Stimulated activated CD4-positive, alpha-beta T cell treated with anti-CD3 and anti-CD28 coated beads, Interleukin-1b, Interleukin-23, amount 100 ng/mL, for 1 hour (primary cell): ENCODE data around the gene AFF1.

ENCODE experiments used
- DNase-seq, 2 donors: peaks; one replicate each; pipeline ENCODE4 v3.0.0-alpha.2; 2020; ENCODE audit warnings: low read depth in 2 of 2

Gene AFF1

DNA sequence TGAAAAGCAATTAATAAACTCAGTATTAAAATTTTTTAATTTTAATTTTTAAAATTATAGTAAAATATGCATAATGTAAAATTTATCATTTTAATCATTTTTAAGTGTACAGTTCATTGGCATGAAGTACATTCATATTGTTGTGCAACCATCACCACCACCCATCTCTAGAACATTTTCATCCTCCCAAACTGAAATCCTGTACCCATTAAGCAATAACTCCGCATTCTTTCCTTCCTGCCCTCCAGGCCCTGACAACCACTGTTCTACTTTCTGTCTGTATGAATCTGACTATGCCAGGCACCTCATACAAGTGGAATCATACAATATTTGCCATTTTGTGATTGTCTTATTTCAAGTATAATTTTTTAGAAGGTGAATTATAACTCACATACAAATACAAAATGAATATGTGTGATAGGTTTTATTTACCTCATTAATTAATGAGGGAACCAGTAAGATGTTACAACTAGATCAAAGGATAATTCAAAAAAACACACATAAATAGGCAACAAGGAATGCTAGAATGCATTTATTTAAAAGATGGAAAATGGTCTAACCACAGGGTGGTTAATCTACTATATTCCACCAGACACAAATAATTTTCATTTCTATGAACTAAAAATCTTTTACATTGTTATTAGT, 13.1 kb upstream of the AFF1 start:
- DNase-seq: no peak

DNA sequence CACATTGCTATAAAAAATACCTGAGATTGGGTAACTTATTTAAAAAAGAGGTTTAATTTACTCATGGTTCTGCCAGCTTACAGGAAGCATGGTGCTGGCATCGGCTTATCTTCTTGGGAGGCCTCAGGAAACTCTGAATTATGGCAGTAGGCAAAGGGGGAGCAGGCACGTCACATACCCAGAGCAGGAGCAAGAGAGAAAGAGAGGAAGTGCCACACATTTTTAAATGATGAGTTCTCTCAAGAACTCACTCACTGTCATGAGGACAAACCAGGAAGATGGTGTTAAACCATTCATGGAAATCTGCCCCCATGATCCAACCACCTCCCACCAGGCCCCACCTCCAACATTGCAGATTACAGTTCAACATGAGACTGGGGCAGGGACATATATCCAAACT, 10.0 kb upstream of the AFF1 start:
- DNase-seq: no peak

DNA sequence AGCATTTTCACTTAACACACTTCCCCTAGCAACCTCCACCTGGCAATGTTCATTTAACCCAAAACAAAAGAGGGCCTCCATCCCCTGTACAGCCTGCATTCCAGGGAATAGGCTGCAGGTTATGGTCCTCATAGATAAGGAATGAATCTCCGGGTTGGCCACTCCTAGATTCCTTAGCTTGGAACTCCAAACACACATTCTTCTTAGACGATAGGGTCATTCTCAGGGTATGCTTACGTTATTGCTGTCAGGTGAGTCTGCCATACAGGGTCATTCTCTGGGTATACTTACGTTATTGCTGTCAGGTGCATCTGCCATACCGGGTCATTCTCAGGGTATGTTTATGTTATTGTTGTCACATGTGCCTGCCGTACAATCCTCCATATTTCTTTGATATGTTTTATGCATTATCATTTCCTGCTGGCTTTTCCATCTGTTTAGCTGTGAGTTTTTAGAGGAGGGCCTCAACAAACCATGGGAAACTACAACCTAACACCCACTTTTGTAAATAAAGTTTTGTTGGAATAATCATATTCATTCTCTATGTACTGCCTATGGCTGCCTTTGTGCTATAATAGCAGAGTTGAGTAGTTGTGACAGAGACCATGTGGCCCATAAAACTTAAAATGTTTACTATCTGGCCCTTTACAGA, 8.2 kb upstream of the AFF1 start:
- no peak for DNase-seq

DNA sequence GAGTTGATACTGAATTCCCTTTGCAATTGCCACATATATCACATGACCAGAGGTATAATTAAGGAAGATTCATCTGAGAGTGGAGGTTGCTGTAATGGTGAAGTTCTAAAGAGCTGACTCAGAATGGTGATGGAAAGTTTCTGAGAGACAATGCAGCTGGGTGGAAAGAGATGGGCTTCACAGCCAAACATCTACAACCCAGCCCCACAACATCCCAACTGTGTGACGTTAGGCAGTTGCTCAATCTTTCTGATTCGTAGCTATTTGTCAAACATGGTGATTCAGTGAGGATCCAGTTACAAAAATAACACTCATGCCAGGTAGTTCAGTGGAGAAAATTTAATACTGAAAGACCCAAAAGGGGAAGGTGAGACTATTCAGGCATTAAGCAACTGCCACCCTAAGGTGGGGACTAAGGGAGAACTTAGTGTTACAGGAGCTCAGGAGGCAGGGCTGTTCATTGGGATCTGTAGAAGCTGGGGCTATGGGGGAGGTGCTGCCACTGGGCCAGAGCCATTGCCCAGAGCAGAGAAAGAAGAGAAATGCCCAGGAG, 6.9 kb upstream of the AFF1 start:
- no peak for DNase-seq

DNA sequence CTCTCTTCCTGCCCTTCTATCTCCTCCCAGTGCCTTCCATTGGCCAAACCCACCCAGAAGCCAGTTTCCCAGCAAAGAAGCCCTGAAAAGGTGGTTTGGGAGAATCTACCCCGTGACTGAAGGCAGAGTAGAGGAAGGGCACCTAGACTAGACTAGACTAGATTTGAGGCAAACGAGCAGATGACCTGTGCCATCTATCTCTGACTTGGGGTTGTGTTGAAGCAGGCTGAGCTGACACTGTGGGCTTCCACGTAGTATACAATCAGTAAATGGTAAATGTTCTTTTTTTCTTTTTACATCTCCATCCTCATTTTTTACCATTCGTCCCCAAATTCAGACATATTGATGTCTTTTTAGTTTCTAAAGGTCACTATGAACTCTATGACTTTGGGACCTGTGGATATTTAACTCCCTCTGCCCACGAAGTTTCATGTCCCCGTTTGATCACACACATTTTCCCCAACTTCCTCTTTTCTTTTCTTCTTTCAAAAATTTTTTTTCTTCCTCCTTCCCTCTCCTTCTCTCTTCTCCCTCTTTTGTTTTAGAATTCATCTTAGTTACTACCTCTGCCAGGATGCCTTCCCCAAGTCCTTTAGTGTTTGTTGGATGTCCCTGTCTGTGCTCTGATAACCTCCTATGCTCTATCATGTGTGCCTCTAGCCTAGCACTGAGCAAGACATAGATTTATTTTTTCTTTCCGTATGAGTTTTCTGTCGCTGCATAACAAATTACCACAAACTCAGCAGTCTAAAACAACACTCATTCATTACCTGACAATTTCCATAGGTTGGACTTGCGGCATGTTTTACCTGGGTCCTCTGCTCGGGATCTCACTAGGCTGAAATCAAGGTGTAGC, 6.2 kb upstream of the AFF1 start:
- no peak for DNase-seq

DNA sequence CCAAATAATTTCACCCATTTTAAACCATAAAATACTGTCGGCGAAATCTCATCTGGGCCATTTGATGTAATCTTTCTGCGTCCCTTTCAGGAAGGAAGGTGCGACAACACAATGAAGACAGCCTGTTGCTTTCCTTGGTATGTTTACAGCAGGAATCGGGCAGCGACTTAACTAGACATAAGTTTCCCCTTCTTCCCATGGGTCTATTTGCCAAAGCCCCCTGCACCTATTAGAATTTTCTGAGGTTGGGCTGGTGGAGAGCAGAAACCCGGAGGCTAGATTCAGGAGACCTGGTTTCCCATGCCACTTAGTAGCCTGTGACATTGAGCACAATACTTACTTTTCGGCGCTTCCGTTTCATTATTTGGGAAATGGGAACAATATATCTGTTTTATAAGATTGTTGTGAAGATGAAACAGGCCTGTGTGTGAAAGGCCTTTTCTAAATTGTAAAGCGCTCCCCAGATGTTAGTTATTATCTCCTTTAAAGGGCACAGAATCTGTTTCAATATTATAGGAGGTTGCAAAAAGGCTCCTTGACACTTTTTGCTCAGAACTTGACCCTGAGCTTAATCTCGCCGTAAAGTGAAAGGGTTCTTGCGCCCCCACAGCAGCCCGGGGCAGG, 552 bp upstream of the AFF1 start:
- no peak for DNase-seq

- no peak for DNase-seq
Observed at GRCh38 chr4:86935566-86935852, 698 bp downstream of the AFF1 start.

DNA sequence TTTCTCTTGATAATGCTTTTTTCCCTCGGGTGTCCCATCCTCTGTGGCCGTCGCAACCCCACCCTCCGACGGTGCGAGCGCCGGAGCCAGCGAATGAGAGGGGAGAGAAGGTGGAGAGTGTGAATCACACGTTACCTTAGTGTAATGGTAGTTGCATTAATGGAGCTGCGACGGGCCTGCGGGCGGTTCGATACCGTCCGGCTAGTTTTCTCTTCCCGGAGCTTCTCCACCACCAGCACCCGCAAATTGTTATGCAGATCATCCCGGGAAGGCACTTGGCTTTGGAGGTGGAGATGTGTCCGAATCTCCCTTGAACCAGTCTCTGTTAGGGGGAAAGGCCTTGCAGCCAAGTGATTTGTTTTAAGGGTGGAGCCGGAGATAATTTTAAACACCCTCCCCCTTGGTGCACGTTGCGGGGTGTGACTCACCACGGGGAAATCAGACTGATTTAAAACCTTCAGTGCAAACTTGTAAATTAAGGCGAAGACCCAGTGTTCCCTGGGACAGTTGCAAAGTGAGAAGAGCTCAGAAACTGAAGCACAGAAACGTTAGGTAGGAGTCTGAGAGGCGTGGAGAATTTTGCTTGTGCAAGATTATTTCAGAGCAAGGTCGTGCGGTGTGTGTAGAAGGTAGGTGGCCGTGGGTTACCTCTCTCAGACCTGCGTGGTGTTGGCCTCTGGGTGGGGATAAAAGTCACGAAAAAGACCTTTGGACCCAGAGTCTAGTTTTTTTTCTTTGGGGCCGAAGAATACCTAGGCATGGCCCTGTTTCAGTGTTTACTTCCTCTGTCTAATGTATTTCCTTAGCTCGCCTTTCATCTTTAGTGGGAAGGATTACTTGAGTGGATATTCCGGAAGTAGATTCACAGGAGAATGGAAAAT, 1.3 kb downstream of the AFF1 start:
- peak; percentile 23 to 47 for DNase-seq

DNA sequence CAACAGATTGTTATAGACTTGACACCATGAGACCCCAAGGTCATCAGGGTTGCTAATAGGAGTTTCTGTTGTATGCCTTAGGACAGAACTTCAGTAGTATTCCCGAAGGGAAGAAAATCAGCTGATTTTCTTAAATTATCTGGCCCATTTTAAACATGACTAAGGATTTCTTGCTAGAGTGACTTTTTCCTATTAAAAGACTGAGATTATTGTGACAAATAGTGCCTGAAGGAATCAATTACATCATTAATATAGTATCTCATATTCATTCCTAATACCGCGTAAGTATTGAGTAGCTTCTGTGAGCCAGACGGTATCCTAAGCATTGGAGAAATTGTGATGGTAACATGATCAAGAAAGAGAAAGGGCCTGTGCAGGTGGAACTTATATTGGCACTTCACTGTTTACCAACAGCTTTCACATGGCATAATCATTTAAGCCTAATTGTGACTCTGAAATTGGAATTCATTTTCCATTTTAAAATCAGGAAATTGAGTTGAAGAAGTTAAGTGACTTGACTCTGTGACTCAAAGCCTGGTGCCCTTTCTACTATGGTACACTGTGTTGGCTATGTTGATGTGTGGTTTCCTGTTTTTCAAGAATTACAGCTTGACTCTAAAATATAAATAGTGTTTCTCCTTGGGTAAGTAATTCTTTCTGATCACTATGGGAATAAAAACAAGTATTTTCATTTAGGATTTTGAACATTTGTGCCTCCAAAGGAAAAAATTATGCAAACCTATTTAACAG, 4.1 kb downstream of the AFF1 start:
- DNase-seq: no peak

- DNase-seq: no peak
Observed at GRCh38 chr4:86939729-86940575, 5.1 kb downstream of the AFF1 start.

DNA sequence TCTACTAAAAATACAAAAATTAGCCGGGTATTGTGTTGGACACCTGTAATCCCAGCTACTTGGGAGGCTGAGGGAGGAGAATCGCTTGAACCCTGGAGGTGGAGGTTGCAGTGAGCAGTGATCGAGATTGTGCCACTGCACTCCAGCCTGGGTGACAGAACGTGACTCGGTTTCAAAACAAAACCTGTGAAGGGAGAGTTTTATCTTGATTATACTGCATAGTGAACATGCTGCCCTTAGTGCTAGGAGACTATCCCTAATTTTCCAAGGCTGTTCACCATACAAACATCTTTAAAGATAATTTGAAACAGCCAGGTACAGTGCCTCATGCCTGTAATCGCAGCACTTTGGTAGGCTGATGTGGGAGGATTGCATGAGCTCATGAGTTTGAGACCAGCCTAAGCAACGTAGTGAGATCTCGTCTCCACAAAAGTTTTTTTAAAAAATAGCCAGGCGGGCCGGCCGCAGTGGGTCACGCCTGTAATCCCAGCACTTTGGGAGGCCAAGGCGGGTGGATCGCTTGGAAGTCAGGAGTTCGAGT, 6.2 kb downstream of the AFF1 start:
- no peak for DNase-seq

- DNase-seq: no peak
Observed at GRCh38 chr4:86942185-86942666, 7.4 kb downstream of the AFF1 start.

DNA sequence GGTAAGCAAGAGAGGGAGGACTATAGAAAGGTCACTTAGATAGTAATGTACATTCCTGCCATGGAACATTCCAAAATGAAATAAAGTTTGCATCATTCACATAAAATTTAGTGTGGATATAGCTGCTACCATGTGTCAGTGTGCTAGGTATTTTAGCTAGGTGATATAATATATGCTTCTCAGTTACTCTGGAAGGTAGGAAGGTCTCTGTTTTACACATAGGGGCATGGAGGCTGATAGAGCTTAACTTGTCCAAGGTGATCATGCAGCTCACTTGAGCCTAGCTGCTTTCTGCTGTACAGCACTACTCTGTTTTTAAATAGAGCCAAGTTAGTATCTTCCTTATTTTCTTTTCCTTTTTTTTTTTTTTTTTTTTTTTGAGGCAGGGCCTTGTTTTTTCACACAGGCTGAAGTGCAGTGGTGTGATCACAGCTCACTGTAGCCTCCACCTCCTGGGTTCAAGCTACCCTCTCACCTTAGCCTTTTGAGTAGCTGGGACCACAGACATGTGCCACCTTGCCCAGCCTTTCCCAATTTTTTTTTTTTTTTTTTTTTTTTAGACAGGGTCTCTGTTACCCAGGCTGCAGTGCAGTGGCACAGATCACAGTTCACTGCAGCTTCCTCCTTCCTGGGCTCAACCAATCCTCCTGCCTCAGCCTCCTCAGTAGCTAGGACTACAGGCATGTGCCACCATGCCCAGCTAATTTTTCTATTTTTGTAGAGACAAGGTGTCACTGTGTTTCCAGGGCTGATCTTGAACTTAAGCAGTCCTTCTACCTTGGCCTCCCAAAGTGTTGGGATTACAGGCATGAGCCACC, 10.4 kb downstream of the AFF1 start:
- no peak for DNase-seq

DNA sequence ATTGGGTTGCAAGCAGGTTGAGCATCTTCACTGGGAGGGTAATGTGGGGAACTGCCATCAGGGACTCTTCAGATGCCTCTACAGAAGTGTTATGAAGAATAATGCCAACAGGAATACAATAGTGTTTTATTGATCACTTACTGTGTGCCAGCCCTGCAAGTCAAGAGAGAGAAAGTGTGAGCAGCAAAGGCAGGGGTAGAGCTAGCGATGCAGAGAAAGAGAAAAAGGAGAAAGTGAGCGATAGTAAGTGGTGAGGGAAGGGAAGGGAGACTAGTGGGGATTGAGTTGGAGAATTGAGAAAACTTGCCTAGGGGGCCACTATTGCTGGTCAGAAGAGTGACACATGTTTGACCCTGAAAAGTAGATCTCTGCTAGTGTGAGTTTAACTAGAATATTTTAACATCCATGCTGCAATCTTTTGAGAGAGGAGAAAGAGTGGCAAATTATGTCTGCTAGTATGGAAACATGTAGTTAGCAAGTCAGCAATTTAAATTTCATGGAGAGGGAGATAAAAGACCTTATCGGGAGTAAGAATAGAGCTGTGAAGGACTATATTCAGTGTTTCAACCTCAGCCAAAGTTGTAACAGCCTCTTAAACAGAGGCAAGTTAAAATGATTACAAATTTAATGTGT, 12.2 kb downstream of the AFF1 start:
- no peak for DNase-seq

DNA sequence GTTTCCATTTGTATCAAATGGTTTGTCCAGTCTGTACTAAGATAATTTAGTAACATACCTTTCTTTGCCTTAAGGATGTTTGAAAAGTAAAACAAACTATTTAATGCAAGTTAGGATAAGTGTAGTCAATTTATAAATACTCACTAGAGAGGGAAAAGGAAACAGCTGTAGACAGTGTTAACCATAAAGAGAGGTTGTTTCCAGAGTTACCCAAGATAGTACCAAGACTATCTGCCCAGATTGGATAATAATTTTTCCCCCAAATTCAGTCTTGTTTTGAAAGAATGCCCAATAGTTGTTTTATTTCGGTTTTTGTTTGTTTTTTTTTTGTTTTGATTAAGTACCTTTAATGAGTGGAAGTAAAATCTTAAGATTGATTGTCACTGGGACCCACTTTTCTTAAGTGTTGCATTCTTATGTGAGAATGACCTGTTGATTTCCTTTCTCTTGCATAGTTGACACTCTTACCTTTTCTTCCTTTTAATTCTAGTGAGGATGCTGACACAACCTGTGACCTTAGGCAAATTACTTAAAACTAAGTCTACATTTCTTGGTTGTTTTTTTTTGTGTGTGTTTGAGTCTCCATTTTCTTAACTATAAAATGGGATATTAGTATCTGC, 12.8 kb downstream of the AFF1 start:
- no peak for DNase-seq

DNA sequence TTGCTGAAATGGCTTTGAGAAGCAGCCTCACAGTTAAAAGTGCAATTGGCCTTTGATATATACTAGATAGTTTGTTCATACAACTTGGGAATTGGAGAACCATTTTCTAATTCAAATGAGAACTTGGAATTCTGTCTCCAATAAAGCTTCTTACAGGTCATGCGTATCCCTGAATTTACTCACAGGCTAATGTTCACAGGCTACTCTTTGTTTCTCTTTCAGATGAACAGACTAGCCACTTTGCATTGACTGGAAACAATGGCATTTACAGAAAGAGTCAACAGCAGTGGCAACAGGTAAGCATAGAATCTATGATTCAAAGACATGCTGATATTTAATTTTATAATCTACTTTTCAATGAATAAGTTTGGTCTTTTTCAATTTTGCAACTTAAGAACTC, 13.5 kb downstream of the AFF1 start:
- DNase-seq: no peak

DNA sequence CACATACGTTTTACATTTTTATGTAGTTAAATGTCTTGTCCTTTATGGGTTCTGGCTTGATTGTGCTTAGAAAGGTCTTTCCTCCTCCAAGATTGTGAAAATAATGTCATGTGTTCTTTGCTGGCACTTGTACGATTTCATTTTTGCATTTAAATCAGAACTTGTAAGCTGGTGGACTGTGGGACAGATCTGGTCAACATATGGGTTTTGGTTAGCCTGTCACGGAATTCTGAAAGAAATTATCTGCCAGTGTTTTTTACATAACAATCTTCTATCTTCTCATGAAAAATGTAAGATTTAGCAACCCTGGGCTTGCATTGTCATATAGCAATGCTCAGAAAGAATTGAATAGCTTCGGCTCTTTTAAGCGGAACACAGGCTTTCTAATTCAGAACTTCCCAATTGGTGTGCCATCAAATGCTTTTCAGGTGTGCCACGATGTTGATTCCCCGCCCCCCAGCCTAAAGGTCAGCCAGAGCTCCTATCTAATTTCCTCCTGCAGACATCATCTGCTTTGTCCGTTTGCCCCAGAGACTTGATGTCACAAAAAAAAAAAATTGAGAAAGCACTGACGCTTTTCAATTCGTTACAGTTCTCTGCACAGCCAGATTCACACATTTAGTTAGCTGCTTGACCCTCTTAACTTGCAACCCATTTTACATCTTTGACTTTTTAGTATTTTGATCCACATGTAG, 16.2 kb downstream of the AFF1 start:
- no peak for DNase-seq
